HG03196 (cell line): ENCODE results near the gene STRC.
A peak's percentile ranks its signal among the peaks of the same experiment; 100 is the strongest.
"Not testable (repeated sequence)": the region's sequence is repeated elsewhere in the genome, so short reads cannot be mapped to it uniquely, and the experiment has no call there.

ENCODE experiments used
- ATAC-seq: cut with Tn5 transposase; IDR thresholded peaks from one replicate; pipeline ENCODE4 v1.9.1; 2021; ENCODE audit not compliant: unreplicated experiment

The STRC gene

DNA sequence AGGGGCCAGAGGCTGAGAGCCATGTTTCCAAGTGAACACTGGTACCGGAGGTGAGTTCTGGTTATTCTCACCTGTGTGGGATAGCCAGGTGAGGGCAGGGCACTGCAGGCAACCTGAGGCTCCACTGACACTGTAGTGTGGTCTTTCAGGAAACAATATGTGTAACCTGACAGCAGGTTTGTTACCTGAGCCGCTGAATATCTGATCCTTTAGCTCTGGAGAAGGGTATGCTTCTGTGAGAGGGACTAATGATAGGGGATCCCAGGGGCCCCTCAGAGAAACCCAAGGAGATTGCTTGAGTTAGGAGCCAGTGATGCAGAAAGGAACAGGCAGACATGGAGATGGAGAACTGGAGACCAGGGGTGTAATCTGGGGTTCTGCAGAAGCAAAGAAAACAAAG, at the start of gene STRC:
Gene STRC, minus strand, starts transcription at position 101 of the 400 bp plus-strand sequence. Its CDS starts 78 bp downstream, at position 23.
- not testable (repeated sequence) for ATAC-seq

- ATAC-seq = not testable (repeated sequence)
These were observed 47.6 kb upstream of the STRC start for GRCh38 chr15:43666177-43666576.

DNA sequence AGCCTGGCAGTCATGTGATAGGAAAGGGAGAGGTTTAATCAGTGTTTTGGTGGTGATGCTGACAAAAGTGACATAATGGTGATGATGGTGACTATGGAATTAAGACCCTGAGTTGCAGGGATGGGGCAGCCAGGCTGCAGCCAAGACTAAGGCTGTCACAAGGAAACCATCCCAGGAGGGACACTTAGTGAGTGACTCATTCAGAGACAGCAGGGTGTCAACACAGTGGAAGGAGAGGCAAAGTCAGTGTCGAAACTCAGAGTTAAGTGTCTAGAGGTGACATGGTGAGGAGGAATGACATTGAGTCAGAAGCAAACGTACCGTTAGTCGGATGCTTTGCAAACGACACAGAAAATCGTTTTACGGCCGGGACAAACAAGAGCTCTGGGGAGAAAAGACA, 44.7 kb upstream of the STRC start:
- ATAC-seq = not testable (repeated sequence)

GRCh38 chr15:43662293-43662692, 43.7 kb upstream of the STRC start:
- not testable (repeated sequence) for ATAC-seq

DNA sequence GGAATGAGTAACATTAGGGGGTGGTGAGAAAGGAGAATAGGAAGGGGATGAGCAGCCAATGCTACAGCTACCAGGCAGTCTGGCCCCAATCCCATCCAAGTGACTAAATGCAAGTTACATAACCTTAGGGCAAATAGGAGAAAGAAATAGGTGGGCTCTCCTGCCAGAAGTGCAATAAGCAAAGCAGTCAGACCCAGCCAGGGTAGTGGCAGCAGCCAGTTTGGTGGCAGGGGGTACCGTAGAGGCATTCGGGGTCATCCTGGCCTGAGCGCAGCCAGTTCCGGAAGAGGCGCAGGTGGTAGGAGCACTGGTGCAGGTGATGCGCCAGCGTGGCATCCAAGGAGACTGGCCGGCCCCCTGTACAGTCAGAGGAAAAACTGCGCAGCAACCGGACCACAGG, 41.1 kb upstream of the STRC start:
- not testable (repeated sequence) for ATAC-seq

- ATAC-seq = not testable (repeated sequence)
These were observed 30.9 kb upstream of the STRC start for GRCh38 chr15:43649430-43649926.

GRCh38 chr15:43648649-43649429, 30.2 kb upstream of the STRC start, which contains the start of gene CATSPER2:
CATSPER2 (minus strand) TSS chr15:43648844; CDS start chr15:43648061, 783 bp downstream.
- no peak for ATAC-seq

- ATAC-seq = peak; percentile 59
These were observed 20.0 kb upstream of the STRC start for GRCh38 chr15:43638464-43639204.

DNA sequence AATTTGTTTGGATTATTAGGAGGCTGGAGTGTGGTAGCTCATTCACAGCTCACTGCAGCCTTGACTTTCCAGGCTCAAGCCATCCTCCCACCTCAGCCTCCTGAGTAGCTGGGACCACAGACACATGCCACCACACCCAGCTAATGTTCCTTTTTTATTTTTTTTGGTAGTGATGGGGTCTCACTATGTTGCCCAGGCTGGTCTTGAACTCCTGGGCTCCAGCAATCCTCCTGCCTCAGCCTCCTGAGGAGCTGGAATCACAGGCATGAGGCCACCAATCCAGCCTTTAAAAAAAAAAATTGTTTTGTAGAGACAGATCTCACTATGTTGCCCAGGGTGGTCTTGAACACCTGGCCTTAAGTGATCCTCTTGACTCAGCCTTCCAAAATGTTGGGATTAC, 8.3 kb upstream of the STRC start:
- ATAC-seq = not testable (repeated sequence)

DNA sequence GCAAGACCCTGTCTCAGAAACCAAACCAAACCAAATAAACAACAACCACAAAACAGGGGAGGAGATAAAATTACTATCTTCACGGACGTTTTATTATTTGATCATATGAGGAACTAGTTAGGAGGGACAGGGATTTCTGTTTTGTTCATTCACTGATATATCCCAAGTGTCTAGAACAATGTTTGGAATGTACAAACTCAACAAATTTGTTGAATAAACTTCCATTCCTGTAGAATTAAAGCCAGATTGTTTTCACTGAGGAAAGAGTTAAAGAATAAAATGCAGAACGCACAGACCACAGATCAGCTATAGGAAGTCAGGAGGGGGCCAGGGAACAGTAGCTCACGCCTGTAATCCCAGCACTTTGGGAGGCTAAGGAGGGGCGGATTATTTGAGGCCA, 6.5 kb upstream of the STRC start:
- no peak for ATAC-seq

DNA sequence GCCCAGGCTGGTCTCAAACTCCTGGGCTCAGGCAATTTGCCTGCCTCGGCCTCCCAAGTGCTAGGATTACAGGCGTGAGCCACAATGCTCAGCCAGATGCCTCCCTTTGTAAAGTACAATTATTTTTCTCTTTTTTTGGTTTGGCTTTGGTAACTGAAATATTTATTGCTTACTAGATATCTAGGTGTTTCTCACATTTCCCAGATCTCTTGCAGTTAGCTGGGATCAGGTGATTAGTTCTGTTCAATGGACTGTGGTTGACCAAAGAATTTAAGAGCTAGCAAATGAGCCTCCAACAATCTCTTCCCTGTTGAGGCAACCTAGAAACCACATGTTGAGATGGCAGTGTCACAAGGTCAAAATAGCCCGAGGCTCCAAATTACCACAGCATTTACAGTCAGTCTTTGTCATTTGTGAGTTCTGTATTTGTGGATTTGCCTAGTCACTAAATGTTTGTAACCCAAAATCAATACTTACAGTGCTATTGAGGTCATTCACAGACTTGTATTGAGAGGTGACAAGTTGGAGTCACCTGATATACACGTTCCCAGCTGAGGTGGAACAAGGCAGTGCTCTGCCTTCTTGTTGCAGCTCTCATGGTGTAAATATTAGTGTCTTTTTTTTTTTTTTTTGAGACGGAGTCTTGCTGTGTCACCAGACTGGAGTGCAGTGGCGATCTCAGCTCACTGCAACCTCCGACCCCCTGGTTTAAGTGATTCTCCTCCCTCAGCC, 3.6 kb upstream of the STRC start:
- ATAC-seq = not testable (repeated sequence)

DNA sequence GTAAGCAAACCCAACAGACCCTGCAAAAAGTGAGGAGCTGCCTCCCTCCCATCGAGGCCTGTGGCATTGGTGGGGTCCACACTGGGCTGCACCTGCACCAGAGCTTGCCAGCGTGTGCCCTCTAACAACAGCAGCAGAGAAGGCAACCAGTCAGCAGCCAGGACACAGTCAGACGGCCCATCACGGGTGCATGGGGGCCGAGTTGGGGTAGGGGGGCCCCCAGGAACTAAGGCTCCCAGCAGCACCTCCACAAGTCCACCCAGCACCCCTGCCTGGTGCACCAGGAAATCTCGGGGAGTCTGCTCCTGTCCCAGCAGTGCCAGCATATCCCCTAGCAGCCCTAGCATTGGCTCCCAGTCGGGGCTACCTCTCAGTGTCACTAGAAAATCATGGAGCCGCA, 850 bp downstream of the STRC start:
- not testable (repeated sequence) for ATAC-seq

DNA sequence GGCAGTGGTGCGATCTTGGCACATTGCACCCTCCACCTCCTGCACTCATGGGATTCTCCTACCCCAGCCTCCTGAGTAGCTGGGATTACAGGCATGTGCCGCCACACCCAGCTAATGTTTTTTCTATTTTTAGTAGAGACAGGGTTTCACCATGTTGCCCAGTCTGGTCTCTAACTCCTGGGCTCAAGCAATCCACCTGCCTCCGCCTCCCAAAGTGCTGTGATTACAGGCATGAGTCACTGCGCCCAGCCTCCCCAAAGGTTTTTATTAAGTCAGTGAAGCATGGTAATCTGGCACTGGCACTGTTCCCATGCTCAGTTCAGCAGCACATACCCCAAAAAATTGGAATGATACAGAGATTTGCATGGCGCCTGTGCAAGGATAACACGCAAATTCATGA, 16.4 kb downstream of the STRC start:
- ATAC-seq = not testable (repeated sequence)

- ATAC-seq = not testable (repeated sequence)
These were observed 18.4 kb downstream of the STRC start for GRCh38 chr15:43600200-43600599.

DNA sequence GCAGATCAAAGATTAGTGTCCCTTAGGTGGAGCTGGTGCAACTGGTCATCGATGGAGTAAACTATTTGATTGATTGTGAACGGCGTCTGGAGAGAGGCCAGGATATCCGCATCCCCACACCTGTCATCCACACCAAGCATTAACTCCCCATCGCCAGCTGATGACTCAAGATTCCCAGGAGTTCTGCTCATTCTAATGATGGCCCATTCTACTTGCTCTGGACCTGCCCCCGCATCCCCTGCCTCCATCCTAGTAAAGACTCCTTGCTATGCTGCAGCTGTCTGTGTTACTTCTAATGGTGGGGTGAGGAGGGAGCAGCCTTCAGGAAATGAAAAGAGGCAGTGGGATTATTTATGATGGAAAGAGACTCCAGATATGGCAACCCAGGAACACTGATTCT, 19.5 kb downstream of the STRC start:
- ATAC-seq = not testable (repeated sequence)

- ATAC-seq = not testable (repeated sequence)
These were observed 25.0 kb downstream of the STRC start, which contains the start of gene CKMT1B for GRCh38 chr15:43593328-43594190. CKMT1B (plus strand) TSS chr15:43594027; CDS start chr15:43594219, 192 bp downstream.

GRCh38 chr15:43592841-43593240, 25.8 kb downstream of the STRC start:
- ATAC-seq = not testable (repeated sequence)

DNA sequence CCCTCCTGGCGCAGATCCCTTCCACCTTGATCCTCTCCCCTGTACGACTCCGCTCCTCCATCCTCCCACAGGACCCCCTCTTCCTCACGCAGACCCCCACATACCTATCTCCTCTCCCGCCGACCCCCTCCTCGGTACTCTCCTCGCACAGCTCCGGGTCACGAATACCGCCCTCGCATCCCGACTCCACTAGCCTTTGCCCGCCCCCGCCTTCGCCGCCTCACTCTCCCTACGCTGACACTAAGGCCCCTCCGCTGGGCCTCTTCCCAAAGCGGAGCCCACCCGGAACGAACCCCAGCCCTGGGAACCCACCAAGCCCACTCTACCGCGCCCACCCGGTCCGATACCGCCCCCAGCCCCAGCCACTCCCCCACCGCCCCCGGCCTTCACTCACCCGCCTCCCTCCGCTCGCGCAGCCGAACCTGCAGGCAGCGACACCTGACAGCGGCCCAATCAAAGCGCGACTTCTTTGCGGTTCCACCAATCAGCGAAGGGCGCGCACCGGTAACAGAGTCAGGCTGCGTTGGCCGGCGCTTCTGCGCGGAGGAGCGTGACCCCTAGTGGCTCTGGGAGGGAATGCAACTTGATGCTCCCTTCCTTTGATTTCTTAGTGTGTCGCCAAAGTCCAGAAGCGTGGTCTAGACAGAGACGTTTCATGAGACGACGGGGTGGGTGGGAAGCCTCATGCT, 28.7 kb downstream of the STRC start, which contains the start of gene PPIP5K1:
Gene PPIP5K1, minus strand, starts transcription at position 431 of the 689 bp plus-strand sequence. CDS start 5,704 bp downstream, outside the sequence.
- peak; percentile 90 for ATAC-seq

- not testable (repeated sequence) for ATAC-seq
These were observed 44.0 kb downstream of the STRC start for GRCh38 chr15:43574607-43575006.
